ENCODE measurements around the gene CXCL12. TPM values are rescaled to one million over a fixed set of nuclear protein-coding genes. Genes with fewer than 3 reads are reported as not detected.
A peak's percentile ranks its signal among the peaks of the same experiment; 100 is the strongest.

CXCL12 gene
- polyA plus RNA-seq, 1 experiment = 217 TPM

DNA sequence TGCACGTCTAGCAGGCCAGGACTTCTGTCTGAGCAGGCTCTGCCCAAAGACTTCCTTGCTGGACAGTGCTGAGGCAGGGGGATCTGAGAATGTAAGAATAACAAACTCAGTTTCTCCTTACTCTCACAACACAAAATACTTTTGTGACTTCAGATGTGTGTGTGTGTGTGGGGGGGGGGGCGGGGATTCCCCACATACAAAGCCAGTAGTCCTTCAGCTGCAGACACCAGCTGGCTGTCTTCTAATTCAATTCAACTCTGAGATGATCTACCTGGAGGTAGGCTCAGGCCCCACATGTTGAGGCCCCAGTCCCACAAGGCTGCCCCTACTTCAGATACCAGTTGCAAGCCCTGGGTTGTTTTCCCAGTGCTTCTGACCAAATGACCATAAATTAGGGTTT, 4.7 kb upstream of the CXCL12 start:
- CTCF ChIA-PET = interaction anchor here (1.6 to 6.4 kb wide), 2 partner anchors 473 to 700 kb away, joined by 6 to 30 read pairs; no protein-coding TSS in a partner anchor

DNA sequence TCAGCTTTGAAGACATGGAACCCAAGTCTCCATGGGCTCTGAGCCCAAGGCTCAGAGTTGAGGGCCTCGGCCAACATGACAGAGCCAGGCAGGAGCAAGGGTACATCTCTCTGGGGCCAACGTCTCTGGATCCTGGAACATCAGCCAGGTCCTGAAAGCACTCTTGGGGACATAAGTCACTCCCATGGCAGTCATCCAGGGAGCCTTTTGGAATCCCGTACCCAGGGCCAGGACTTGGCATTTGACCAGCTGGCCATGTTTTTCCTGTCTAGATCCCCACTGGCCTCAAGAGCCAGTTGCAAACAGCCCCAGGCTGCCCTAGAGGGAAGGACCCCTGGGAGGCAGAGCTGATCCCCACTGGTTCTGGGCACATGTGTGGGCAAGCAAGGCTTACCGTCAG, 4.3 kb upstream of the CXCL12 start:
- Histone ChIP-seq H3K36me3 (ENCODE audit: control insufficient read depth, insufficient read depth, low read length) (no peaks in the 10 kb centered on the region), H3K27me3 (ENCODE audit: control insufficient read depth, insufficient read depth, low read length) (no peaks in the 10 kb centered on the region), H3K4me3 (ENCODE audit: low read depth, low read length) (no peak overlapping the region)
- DNase-seq (ENCODE audit: low read depth) = no peak
- ChIA-PET POLR2A (no interaction called here), CTCF (interaction anchor here (6.4 kb wide), 1 partner anchor 700 kb away, joined by 30 read pairs; no protein-coding TSS in a partner anchor)
- TF ChIP-seq CTCF (IDR thresholded peaks at IDR 0.05; ENCODE audit: insufficient read depth, low read depth, low read length) = no peak

More for the DNA sequence above, 4.7 kb upstream of the CXCL12 start:
- Histone ChIP-seq H3K36me3 (ENCODE audit: control insufficient read depth, insufficient read depth, low read length) (no peaks in the 10 kb centered on the region), H3K4me3 (ENCODE audit: low read depth, low read length) (no peak overlapping the region), H3K27me3 (ENCODE audit: control insufficient read depth, insufficient read depth, low read length) (no peaks in the 10 kb centered on the region)
- DNase-seq (ENCODE audit: low read depth) = no peak
- POLR2A ChIA-PET = no interaction called here
- no peak for TF ChIP-seq CTCF (IDR thresholded peaks at IDR 0.05; ENCODE audit: insufficient read depth, low read depth, low read length)

- TF ChIP-seq CTCF (IDR thresholded peaks at IDR 0.05; ENCODE audit: insufficient read depth, low read depth, low read length) = no peak
- DNase-seq (ENCODE audit: low read depth) = no peak
- POLR2A ChIA-PET = no interaction called here
- Histone ChIP-seq H3K27me3 (ENCODE audit: control insufficient read depth, insufficient read depth, low read length) (no peaks in the 10 kb centered on the region), H3K4me3 (ENCODE audit: low read depth, low read length) (no peak overlapping the region), H3K36me3 (ENCODE audit: control insufficient read depth, insufficient read depth, low read length) (no peaks in the 10 kb centered on the region)
- CTCF ChIA-PET = interaction anchor here (6.4 kb wide), 1 partner anchor 699 kb away, joined by 30 read pairs; no protein-coding TSS in a partner anchor
Observed at GRCh38 chr10:44388641-44389040, 3.7 kb upstream of the CXCL12 start.

- TF ChIP-seq CTCF (IDR thresholded peaks at IDR 0.05; ENCODE audit: insufficient read depth, low read depth, low read length) = no peak
- ChIA-PET CTCF (interaction anchor here (1.6 to 6.4 kb wide), 5 partner anchors 19 to 705 kb away, joined by 5 to 30 read pairs (median 10); no protein-coding TSS in a partner anchor), POLR2A (no interaction called here)
- Histone ChIP-seq H3K27me3 (ENCODE audit: control insufficient read depth, insufficient read depth, low read length) (no peaks in the 10 kb centered on the region), H3K36me3 (ENCODE audit: control insufficient read depth, insufficient read depth, low read length) (0 out of 2 replicates have a peak, but pooled peaks cover 1% of the 10 kb centered on the region), H3K4me3 (ENCODE audit: low read depth, low read length) (no peak overlapping the region)
- no peak for DNase-seq (ENCODE audit: low read depth)
Observed at GRCh38 chr10:44387853-44388251, 3.0 kb upstream of the CXCL12 start.

- Histone ChIP-seq H3K27me3 (ENCODE audit: control insufficient read depth, insufficient read depth, low read length) (no peaks in the 10 kb centered on the region), H3K36me3 (ENCODE audit: control insufficient read depth, insufficient read depth, low read length) (0 out of 2 replicates have a peak, but pooled peaks cover 1% of the 10 kb centered on the region), H3K4me3 (ENCODE audit: low read depth, low read length) (no peak overlapping the region)
- no peak for DNase-seq (ENCODE audit: low read depth)
- CTCF ChIA-PET = interaction anchor here (0.6 to 2.6 kb wide), 32 partner anchors 8 to 729 kb away, joined by 3 to 22 read pairs (median 4); no protein-coding TSS in a partner anchor
- TF ChIP-seq CTCF (IDR thresholded peaks at IDR 0.05; ENCODE audit: insufficient read depth, low read depth, low read length) = peak; percentile 77
- POLR2A ChIA-PET = interaction anchor here (0.6 to 0.7 kb wide), 2 partner anchors 10 to 19 kb away, joined by 3 to 4 read pairs; no protein-coding TSS in a partner anchor
Observed at GRCh38 chr10:44386546-44387052, 1.7 kb upstream of the CXCL12 start.
